ENCODE results near the gene HORMAD2. TPM values are rescaled to one million over a fixed set of nuclear protein-coding genes. Genes with fewer than 3 reads are reported as not detected.

HORMAD2 gene
- total RNA-seq, 4 donors from 2014 or later = not detected

GRCh38 chr22:30062259-30062658 lies 18.0 kb upstream of the HORMAD2 start:
- H3K4me3 ChIP-seq = no peak overlapping the region
- H3K27ac ChIP-seq (replicated peaks in 1 of 4) = no peak overlapping the region
- intact Hi-C loops (cut with DNase I) = no loop called here
- H3K4me1 ChIP-seq = no peaks in the 10 kb centered on the region
- no peak for TF ChIP-seq CTCF (IDR thresholded peaks at IDR 0.05)
- TF ChIP-seq POLR2AphosphoS5 (IDR thresholded peaks at IDR 0.05) = no peak
- no peak for TF ChIP-seq POLR2A (IDR thresholded peaks at IDR 0.05; ENCODE audit: low read depth)
- TF ChIP-seq EP300 (IDR thresholded peaks at IDR 0.05) = no peak
- no peaks in the 10 kb centered on the region for H3K27me3 ChIP-seq
- peaks cover 0 to 23% (median 20%) of the 10 kb centered on the region in 4 donors for H3K9me3 ChIP-seq
- no peak for DNase-seq (ENCODE audit: extremely low spot score)
- H3K36me3 ChIP-seq = no peaks in the 10 kb centered on the region
- 91% methylated on average over 3 of the region's 3 CpGs for WGBS

- TF ChIP-seq CTCF (IDR thresholded peaks at IDR 0.05) (no peak), EP300 (IDR thresholded peaks at IDR 0.05) (no peak), POLR2A (IDR thresholded peaks at IDR 0.05; ENCODE audit: low read depth) (no peak), POLR2AphosphoS5 (IDR thresholded peaks at IDR 0.05) (no peak)
- 92% methylated on average over 1 of the region's 1 CpG for WGBS
- no peak overlapping the region for H3K27ac ChIP-seq (replicated peaks in 1 of 4)
- H3K9me3 ChIP-seq = peaks cover 0 to 19% (median 15%) of the 10 kb centered on the region in 4 donors
- no peaks in the 10 kb centered on the region for H3K27me3 ChIP-seq
- no peaks in the 10 kb centered on the region for H3K36me3 ChIP-seq
- no peaks in the 10 kb centered on the region for H3K4me1 ChIP-seq
- no peak for DNase-seq (ENCODE audit: extremely low spot score)
- H3K4me3 ChIP-seq = no peak overlapping the region
- intact Hi-C loops (cut with DNase I) = no loop called here
Observed at GRCh38 chr22:30062950-30063349, 17.3 kb upstream of the HORMAD2 start.

GRCh38 chr22:30064172-30064571 lies 16.1 kb upstream of the HORMAD2 start:
- intact Hi-C loops (cut with DNase I) = no loop called here
- H3K4me1 ChIP-seq = no peaks in the 10 kb centered on the region
- peaks cover 0 to 19% (median 14%) of the 10 kb centered on the region in 4 donors for H3K9me3 ChIP-seq
- DNase-seq (ENCODE audit: extremely low spot score) = no peak
- H3K27ac ChIP-seq (replicated peaks in 1 of 4) = no peak overlapping the region
- TF ChIP-seq CTCF (IDR thresholded peaks at IDR 0.05) (no peak), POLR2A (IDR thresholded peaks at IDR 0.05; ENCODE audit: low read depth) (no peak), EP300 (IDR thresholded peaks at IDR 0.05) (no peak), POLR2AphosphoS5 (IDR thresholded peaks at IDR 0.05) (no peak)
- H3K36me3 ChIP-seq = no peaks in the 10 kb centered on the region
- H3K27me3 ChIP-seq = no peaks in the 10 kb centered on the region
- H3K4me3 ChIP-seq = no peak overlapping the region

DNA sequence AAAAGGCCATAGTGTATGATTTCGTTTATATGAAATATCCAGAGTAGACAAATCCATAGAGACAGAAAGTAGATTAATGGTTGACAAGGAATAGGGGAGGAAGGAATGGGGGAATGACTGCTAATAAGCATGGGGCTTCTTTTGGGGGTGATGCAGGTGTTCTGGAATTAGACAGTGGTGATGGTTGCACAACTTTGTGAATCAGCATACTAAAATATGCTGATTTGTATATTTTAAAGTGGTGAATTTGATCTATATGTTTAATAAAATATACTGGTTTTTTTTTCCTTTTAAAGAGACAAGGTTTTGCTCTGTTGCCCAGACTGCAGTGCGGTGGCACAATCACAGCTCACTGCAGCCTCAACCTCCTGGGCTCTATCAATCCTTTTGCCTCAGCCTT lies 6.5 kb upstream of the HORMAD2 start:
- no peaks in the 10 kb centered on the region for H3K4me1 ChIP-seq
- DNase-seq (ENCODE audit: extremely low spot score) = no peak
- H3K4me3 ChIP-seq = no peak overlapping the region
- intact Hi-C loops (cut with DNase I) = no loop called here
- H3K27ac ChIP-seq (replicated peaks in 1 of 4) = no peak overlapping the region
- WGBS = 45% methylated on average over 2 of the region's 2 CpGs
- peaks cover 0 to 10% (median 0%) of the 10 kb centered on the region in 4 donors for H3K27me3 ChIP-seq
- no peaks in the 10 kb centered on the region for H3K9me3 ChIP-seq
- no peaks in the 10 kb centered on the region for H3K36me3 ChIP-seq
- no peak for TF ChIP-seq POLR2AphosphoS5 (IDR thresholded peaks at IDR 0.05)
- no peak for TF ChIP-seq EP300 (IDR thresholded peaks at IDR 0.05)
- no peak for TF ChIP-seq POLR2A (IDR thresholded peaks at IDR 0.05; ENCODE audit: low read depth)
- TF ChIP-seq CTCF (IDR thresholded peaks at IDR 0.05) = no peak

DNA sequence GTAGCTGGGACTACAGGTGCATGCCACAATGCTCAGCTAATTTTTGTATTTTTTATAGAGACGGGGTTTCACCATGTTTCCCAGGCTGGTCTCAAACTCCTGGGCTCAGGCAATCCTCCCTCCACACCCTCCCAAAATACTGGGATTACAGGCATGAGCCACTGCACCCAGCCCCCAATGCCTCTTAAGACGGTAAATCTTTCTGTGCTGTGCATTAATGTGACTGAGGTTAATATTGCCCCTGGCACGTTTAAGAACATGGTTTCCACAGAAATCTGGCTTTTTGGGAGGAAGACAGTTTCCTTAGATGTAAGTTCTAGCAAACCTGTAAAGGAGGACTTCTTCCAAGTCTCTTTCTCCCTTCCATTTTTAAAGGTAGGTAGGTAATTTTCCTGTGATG lies 6.1 kb upstream of the HORMAD2 start:
- intact Hi-C loops (cut with DNase I) = no loop called here
- Histone ChIP-seq H3K4me3 (no peak overlapping the region), H3K27me3 (peaks cover 0 to 12% (median 0%) of the 10 kb centered on the region in 4 donors), H3K27ac (replicated peaks in 1 of 4) (no peak overlapping the region), H3K9me3 (no peaks in the 10 kb centered on the region), H3K36me3 (no peaks in the 10 kb centered on the region), H3K4me1 (no peaks in the 10 kb centered on the region)
- DNase-seq (ENCODE audit: extremely low spot score) = no peak
- WGBS = 43% methylated on average over 3 of the region's 3 CpGs
- TF ChIP-seq EP300 (IDR thresholded peaks at IDR 0.05) (no peak), POLR2AphosphoS5 (IDR thresholded peaks at IDR 0.05) (no peak), POLR2A (IDR thresholded peaks at IDR 0.05; ENCODE audit: low read depth) (no peak), CTCF (IDR thresholded peaks at IDR 0.05) (no peak)
